HG03342 (cell line): ENCODE results near the gene ACOT7.

Experiments
- ATAC-seq: cut with Tn5 transposase; IDR thresholded peaks from one replicate; pipeline ENCODE4 v1.9.1; 2021; ENCODE audit warnings: mild to moderate bottlenecking, moderate library complexity; ENCODE audit not compliant: unreplicated experiment

Gene ACOT7

DNA sequence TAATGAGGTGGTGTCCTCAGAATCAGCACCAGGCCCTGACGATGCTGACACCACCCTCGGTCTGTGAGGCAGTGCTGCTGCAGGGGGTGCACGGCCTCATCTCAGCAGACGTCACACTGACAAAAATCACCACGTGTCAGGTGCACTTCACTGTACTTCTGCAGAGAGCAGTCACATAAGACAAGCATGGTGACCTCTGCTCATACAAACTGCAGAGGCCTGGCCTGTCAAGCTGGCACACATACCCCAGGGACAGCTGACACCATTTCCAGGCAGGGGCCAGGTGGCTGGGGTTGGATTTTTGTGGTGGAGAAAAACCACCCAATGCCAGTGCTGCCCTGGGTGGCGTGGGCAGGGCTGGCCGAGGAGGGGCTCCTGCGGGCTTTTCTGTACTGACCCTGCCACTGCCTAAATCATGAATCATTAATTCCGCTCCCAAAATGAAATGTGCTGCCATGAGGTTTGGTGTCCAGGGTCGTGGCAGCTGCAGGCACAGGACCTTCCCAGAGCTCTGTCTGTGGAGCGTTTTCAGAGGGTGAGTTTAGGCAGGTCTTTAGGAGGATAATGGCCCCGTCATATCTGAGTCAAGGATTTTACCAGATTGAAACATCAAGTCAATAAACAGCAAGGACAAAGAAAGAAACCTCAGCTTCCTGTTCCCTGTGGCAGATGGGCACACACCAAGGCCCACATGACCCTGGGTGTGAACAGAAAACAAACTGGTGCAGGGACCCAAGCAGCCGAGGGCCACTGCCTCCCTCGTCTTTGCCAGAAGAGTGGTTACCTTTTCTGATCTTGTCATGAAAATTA, 99.3 kb downstream of the ACOT7 start:
- ATAC-seq, result no peak

DNA sequence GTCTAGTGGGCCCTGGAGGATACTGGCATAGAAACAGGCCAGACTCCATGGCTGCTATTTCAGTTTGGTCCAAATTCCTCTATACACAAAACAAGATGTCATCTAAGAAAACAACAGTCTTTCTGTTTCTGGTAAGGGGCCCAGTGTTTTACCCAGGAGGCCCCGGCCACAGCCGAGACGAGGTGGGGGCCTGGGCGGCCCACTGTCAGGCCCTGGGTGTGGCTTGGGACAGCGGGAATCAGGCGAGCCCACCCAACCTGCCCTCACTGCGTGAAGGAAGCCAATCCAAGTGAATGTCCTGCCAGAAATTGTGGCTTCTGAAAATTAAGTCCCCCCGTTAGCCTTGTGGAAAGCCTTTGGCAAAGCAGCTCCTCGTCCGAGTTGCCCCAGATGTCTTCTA, 101.5 kb downstream of the ACOT7 start:
- no peak for ATAC-seq

DNA sequence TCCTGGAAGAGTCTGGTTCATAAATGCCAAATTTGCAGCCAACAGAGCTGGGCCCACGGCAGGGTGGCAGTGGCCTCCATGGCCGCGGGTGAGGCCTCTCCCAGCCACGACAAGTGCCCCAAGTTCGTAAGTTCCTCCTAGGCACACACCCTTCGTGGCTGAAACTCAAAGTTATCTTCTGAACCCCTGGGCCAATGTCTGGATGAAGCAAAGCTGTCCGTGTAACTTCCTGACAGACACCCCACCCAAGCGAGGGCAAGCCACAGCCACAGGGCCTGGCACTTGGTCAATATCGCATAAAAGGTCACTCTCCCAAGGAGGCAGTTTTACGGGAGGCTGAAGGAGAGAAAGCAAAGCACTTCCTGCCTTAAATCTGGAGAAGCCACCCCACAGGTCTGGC, 104.9 kb downstream of the ACOT7 start:
- no peak for ATAC-seq

DNA sequence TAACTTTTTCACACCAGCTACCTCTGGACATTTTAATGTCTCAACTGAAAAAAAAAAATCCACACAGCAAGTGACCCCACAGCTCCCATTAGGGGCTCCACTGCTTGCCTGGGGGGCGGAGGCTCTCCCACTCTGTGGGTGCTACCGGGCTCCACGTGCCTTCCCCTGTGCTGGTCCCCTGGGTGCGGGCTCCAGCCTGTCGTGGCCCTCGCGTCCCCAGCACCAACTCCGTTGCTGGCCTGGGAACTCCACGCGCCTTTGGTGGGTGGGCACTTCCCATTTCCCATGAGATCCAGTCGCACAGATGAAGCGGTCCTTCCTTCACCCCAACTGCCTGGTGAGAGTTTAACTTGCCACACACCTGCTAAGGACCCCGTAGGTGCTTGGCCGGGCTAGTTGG, 105.5 kb downstream of the ACOT7 start:
- no peak for ATAC-seq

DNA sequence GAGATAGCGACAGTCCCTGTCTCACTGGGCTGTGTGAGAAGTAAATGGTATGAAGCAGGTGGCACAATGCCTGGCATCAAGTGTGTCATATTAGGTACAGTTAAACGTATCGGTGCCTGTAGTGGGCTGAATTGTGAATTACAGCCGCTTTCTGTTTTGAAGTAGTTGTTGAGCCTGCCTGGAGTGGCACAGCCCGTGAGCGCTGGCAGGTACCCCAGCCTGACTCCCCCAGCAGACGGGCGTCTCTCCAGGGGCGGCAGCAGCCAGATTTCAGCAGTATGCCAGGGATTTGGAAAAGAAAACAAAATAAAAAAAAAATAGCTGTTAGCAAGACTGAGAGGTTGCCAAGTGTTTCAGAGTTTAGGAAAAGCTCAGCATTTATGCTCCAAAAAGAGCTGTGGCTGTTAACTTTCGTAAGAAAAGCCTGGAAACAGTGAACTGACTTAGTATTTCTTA, 106.1 kb downstream of the ACOT7 start:
- ATAC-seq, result no peak

DNA sequence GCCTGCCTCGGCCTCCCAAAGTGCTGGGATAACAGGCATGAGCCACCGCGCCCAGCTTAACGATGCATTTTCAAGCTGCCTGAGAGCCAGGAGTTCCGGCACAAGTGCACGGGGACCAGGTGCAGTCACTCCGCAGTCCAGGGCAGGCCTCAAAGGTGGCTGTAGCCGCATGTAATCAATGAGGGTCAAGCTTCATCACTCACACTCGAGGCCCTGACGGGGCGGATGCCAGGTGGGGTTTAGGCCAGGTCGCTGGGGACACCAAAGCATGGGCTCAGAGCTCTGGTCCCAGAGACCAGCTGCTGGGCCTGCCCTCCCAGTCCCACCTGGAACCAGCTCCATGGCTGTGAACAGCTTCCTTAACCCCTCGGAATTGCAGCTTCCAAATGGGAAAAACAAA, 106.5 kb downstream of the ACOT7 start:
- no peak for ATAC-seq

DNA sequence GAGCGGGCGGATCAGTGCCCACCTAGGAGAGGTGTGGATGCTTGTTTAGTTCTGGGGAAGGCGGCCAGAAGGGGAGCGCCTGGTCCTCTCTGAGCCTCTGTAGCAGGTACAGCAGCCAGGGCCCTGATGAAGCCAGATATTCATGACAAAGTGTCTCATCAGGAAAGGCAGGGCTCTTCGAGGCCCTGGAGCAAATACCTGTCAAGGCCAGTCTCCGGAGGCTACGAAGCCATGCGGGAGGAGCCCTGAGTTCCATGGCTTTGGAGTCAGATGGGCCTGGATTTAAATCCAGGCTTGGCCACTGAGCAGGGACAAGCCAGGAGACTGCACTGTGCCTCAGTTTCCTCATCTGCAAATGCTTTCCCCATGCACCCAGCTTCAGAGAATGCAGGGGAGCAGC, 107.3 kb downstream of the ACOT7 start:
- no peak for ATAC-seq

DNA sequence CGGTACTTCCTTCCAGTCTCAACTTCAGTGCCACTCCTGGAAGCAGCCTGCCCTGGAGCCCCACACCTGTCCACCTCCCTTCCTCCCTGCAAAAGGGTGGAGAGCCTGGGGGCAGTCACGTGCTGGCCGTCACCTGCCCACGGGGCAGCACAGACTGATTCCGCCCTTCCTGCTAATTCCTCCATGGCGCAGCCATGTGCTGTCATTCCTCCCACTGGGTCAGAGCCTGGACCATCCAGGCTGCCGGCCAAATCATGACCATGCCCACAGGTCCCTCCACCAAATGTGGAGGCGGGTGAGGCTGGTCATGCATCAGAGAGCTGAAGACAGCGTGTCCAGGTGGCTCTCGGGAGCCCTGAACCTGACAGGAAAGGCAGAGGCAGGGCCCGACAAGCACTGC, 108.2 kb downstream of the ACOT7 start:
- ATAC-seq, result no peak

DNA sequence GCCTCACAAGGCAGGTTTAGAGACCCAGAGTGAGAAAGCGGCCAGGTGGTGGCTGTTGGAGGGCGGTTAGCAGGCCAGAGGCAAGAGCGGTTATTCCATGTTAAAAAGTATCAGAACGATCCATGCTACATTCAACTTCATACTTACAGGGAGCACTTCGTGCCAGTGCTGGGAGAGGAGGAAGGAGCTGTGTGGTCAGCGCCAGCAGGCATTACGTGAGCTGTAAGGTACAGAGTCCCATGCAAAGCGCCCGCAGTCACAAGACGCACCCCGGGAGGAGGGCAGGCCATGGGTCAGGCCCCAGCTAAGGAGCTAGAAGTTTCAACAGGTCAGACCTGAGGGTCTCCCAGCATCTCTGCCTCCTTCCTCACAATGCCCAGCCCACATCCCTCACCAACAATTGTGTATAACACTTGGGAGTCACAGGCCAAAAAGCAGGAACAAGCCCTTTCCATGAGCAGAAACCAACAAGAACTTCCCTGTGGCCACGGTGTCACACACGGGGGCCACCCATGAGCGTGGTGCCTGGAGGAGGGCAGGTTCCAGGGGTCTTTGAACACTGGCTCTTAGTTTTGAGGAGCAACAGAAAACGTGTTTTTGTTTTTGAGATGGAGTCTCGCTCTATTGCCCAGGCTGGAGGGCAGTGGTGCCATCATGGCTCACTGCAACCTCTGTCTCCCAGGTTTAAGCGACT, 110.8 kb downstream of the ACOT7 start:
- no peak for ATAC-seq

DNA sequence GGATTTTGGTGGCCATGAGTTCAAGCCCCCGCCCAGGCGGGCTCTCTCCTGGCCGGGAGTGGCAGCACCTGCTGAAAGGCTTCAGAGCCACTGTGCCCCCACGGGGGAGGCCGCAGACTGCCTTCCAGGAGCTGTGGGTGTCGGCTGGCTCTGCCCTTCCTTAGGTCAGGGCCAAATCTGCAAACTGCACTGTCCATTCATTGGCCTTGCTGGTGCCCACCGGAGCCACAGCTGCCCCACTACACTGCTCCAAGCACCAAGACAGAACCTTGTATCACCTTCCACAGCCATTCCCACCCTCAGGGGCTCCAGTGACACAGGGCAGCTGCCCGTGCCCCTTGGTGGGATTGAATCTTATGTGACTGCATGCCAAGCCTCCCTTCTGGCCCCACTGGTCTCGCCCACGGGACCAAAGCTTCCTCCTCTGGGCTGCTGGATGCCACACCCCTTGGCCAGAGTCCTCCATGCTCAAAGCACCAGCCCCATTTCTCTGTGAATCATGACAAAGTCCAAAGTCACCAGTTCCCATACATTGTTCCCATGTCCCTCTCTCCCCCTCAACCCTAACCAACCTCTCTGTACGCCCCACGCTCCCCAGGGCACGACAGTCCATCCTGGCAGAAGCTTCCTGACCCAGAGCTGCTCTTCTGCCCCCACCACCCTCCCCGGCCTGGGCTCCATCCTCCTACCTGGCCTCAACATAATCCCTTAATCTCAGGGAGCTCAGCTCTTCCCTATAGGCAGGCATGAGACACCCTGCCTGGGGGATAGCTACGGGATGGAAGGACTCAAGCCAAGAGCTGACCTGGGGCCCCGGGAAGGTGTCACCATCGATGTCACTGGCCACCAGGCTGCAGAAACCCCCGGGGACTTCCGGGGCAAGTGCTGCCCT, 111.8 kb downstream of the ACOT7 start:
- ATAC-seq, result no peak

DNA sequence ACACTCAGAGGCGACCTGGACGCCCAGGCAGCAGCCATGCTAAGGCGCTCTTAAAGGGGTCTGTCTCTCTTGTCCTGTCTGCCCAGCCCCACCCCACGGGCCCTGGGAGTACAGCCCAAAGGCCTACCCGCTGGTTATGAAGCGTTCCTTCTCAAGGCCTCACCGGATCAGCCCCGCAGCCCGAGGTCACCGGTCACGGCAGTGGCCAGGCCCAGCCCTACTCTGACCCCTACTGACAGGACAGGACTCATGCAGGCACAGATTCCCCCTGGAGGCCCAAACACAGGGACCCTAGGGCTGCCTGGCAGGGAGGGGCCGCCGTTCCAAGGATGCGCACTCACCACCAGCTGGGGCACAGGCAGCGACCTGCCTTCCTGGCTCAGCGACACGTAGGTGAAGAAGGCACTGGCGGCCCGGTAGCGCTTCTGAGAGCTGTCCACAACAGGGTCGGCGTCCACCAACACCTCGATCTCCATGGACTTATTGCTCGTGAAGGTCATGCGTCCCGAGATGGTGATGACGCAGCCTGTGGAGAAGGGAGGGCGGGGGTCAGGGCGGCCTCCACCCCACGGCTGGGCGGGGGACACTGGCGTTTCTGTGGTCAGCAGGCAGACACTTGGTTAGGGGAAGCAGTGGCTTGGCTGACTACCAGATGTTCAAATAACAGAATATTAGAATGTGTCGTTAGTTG, 112.7 kb downstream of the ACOT7 start:
- ATAC-seq, result no peak

DNA sequence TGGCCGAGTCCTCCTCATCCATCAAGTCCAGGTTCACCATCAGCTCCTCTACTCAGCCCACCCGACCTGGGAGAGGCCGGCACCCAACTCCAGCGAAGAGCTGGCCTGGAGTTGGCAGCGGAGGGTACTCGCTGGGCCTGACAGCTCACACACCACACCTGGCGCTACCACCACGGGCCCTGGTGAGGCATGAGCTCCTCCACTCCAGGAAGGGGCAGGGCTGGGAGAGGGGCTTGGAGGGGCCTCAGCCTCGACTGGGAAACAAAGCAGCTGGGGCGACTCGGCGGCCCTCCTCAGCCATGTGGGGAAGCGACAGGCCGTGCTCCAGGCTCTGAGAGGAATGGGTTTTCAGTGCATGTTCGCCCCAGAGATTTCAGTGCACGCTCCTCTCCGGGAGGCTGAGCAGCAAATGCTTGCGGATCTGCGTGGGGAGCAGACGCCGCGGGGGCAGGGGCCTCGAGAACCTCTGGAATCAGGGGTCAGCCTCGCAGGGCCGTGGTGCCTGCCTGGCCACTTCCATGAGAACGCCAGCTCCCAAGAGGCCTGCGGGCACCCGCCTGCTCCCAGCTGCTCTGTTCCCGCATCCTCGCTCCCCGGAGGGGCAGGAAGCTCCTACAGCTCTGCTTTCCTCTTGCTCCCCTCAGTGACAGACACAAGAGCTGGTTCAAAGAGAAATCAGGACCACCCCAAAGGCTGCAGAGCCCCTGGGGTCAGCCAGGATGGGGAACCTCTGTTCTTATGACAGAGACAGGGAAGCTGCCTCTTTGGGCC, 113.8 kb downstream of the ACOT7 start:
- no peak for ATAC-seq

DNA sequence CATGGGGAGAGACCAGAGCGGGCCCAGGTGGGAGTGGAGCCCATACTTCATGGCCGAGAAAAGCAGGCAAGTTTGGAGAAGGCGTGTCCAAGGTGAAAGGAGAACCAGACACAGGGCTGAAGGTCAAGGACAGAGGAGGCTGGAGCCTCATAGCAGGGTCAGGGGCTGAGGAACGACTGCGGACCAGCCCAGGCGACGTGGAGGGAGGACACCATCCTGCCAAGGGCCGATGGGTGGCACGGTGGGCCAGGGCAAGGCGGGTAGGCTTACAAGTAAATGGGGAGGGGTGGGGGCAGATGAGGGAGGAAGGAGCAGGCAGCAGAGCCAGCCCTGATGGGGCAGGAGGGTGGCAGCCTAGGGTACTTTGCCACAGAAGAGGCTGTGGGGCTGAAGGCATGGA, 114.5 kb downstream of the ACOT7 start:
- no peak for ATAC-seq

DNA sequence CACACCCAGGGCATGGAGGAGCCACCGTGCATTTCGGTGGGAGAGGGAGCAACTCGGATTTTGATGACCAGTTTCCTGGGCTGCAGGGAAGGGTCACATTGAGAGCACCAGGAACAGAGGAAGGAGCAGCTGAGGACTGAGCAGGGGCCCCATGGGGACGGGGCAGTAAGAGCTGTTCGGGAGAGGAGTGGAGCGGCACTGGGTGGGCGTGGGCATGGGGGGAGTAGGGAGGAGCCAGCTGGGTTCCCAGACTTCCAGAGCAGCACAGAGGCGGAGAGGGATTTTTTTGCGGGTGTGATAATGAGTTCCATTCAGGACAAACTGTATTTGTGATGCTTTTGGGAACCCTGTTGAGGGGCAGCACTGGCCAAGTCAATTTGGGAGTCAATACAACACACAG, 115.3 kb downstream of the ACOT7 start:
- no peak for ATAC-seq

DNA sequence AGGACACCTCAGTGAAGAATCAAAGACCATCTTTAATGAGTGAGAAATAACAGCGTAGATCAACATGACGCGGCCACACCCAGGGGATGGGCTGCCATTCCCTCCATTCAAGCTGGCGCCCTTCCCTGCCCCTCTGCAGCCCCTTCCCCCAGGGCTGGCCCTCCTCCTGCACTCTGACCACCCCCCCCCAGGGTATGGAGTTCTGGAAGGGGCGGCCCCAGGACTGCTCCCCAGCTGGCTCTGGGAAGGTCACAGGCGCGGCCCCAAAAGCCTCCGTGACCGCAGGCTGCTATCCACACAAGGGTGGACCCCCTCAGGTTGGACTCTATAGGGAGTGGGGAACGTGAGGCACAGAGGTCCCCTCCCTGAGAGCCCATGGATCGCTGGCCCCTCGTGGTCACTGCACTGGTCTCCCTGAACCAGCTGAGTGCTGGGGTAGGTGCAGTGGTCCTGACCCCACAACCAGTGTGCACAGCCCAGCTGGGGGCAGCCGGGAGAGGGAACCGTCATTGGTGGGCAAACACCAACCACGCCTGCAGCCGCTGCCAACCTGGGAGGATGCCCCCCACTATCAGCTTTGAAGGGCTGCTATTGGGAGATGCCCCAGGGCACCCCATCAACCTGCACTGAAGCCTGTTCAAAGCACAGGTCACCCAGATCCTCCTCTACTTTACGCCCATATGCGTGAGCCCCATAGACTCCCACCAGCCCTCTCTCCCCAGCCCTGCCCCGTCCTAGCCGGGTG, 116.6 kb downstream of the ACOT7 start:
- no peak for ATAC-seq

DNA sequence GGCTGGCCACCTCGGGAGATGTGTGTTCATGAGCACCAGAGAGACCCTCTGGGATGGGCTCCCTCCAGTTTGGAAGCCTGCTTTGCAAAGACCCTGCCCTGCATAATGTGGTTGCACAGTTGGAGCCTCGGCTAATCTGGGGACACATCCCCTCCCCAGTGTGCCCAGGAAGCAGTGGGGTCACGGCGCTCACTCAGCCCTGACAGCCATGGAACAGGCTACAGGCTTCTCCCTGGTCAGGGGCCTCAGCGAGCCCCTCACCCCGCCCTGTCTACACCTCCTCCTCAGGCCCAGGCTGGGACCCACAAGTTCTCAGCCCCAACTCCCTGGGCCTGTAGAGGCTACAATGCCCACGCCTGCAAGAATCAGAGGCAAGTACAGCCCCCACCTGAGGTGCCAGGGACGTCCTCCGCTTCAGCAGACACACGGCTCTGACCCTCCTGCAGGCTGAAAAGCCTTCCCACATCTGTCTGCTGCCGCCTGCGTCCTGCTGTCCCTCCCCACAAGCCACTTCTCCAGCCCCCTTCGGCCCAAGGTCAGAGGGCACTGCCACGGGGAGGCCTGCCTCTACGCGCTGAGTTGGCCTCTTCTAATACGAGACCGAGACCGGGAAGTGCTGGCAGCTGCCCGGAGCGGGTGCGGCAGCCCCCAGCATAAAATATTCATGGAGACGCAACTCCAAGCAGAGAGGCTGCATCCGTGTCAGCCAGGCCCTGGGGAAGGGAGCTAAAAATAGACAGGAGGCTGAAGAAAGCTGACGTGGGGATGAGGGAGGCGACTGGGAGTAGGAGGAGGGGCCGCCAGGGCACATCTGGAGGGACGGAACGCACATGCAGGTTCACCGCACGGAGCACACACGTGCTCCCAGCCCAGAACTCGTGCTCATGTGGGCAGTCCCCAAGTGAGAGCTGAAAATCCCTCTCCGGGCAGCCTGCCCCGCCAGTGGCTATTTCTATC, 117.5 kb downstream of the ACOT7 start:
- no peak for ATAC-seq

DNA sequence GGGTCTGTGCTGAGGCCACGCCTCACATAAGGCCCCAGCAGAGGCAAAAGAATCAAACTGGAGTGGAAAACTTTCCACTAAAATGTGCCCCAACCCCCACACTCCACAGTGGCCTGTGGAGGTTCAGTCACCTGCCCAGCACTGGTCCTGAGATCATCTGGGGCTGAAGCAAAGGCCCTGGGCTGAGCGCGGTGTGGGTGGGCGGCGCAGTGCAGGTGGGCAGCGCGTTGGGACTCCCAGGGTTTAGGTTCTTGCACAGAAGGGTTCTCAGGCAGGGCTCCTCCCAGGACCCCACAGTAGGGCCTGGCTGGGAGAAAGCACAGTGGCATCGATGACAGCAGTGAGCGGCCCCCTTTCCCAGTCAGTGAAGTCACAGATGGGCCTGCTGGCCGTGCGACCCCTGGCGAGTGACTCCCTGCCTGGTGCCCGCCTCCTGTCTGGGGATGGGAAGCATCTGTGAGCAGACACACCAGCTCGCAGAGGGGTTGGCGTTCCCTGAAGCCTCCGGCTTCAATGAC, 118.9 kb downstream of the ACOT7 start:
- no peak for ATAC-seq

DNA sequence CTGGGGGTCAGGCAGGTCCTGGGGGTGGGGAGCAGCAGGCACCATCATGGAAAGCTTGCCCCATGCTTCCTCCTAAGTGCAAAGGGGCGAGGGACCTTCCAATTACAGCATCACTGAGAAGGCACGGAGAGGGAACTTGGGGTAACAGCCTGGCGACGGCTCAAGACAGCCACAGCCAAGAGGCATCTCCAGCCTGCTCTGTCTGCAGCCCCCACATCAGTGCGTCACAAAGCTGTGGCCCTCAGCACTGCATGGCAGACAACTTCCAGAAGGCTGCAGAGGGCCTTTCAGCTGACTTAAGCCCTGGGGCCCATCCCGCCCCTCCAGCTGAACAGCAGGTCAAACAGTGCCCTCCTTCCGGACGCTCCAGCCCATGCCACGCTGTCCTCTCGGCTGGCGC, 119.5 kb downstream of the ACOT7 start:
- no peak for ATAC-seq
